SK-N-SH (cell line): Measurements from ENCODE around the gene KMT2C. TPM values are rescaled to one million over a fixed set of nuclear protein-coding genes. Genes with fewer than 3 reads are reported as not detected.

Source experiments
- CTCF ChIA-PET: fragments of 300-600, 350-600 bp; formaldehyde crosslinking; extraction: SDS; loops from one replicate; lab custom pipeline; 2021; lab: Yijun Ruan, JAX
- POLR2A ChIA-PET: fragments of 350-600 bp; sonication (Branson Sonifier 250); formaldehyde crosslinking; extraction: SDS; loops from one replicate; lab custom pipeline; 2020; ENCODE audit warnings: antibody characterized with exemption, inconsistent platforms; lab: Yijun Ruan, JAX
- DNase-seq: peaks from one replicate; pipeline ENCODE4 v3.0.0; 2012
- H2AFZ ChIP-seq: fragments of 200-600 bp; sonication (generic); 2 replicates; pipeline ENCODE4 v1.8.1; 2016; ENCODE audit warnings: antibody characterized with exemption, mild to moderate bottlenecking, low read depth
- H3F3A ChIP-seq: fragments of 200-600 bp; sonication (generic); replicated peaks from 2 replicates; pipeline ENCODE3; 2016; ENCODE audit warnings: antibody characterized with exemption, mild to moderate bottlenecking; ENCODE audit not compliant: insufficient read depth
- H3K27ac ChIP-seq, 2 experiments: fragments of 200-500 bp in 1 of 2; fragments of 200-600 bp in 1 of 2; sonication (Bioruptor generic) in 1 of 2; sonication (generic), shearing (Covaris generic) in 1 of 2; 2 replicates each; pipeline versions ENCODE4 v1.5.1 to v1.6.1; 2014 to 2016; ENCODE audit warnings: low read depth in 2 of 2, inconsistent platforms in 1 of 2, low read length in 1 of 2, mild to moderate bottlenecking in 1 of 2, mixed read lengths in 1 of 2
- H3K27me3 ChIP-seq: fragments of 200-600 bp; sonication (generic), shearing (Covaris generic); 2 replicates; pipeline ENCODE4 v1.6.1; 2016; ENCODE audit warnings: mixed run types; ENCODE audit not compliant: insufficient read depth
- H3K36me3 ChIP-seq, 2 experiments: fragments of 200-500 bp in 1 of 2; fragments of 200-600 bp in 1 of 2; sonication (Bioruptor generic) in 1 of 2; sonication (generic) in 1 of 2; replicated peaks in 1 of 2; 2 replicates each; pipeline versions ENCODE3 to v1.5.1; 2014 to 2016; ENCODE audit warnings: low read length in 1 of 2, mild to moderate bottlenecking in 1 of 2; ENCODE audit not compliant: insufficient read depth in 2 of 2, control insufficient read depth in 1 of 2
- H3K4me1 ChIP-seq, 2 experiments: fragments of 200-500 bp in 1 of 2; fragments of 200-600 bp in 1 of 2; sonication (Bioruptor generic) in 1 of 2; sonication (generic), shearing (Covaris generic) in 1 of 2; 2 replicates each; pipeline versions ENCODE4 v1.5.1 to v1.6.1; 2014 to 2016; ENCODE audit warnings: low read depth in 1 of 2, low read length in 1 of 2, mixed run types in 1 of 2; ENCODE audit not compliant: insufficient read depth in 2 of 2, control insufficient read depth in 1 of 2
- H3K4me2 ChIP-seq: fragments of 200-600 bp; sonication (generic), shearing (Covaris generic); 2 replicates; pipeline ENCODE4 v1.6.1; 2017; ENCODE audit warnings: mixed run types
- H3K4me3 ChIP-seq, 2 experiments: fragments of 200-500 bp in 1 of 2; fragments of 200-600 bp in 1 of 2; sonication (Bioruptor generic) in 1 of 2; sonication (generic), shearing (Covaris generic) in 1 of 2; 2 replicates each; pipeline versions ENCODE4 v1.5.1 to v1.8.1; 2014 to 2016; ENCODE audit warnings: low read depth in 2 of 2, inconsistent platforms in 1 of 2, low read length in 1 of 2, mild to moderate bottlenecking in 1 of 2, mixed read lengths in 1 of 2, moderate library complexity in 1 of 2
- H3K79me2 ChIP-seq: fragments of 200-600 bp; sonication (generic); 2 replicates; pipeline ENCODE4 v1.8.1; 2017; ENCODE audit warnings: mild to moderate bottlenecking; ENCODE audit not compliant: insufficient read depth
- H3K9ac ChIP-seq: fragments of 200-600 bp; sonication (generic); 2 replicates; pipeline ENCODE4 v1.6.1; 2017; ENCODE audit warnings: mixed run types
- H3K9me2 ChIP-seq: fragments of 200-600 bp; sonication (generic); 2 replicates; pipeline ENCODE4 v1.6.1; 2017; ENCODE audit warnings: mixed run types
- H3K9me3 ChIP-seq: fragments of 200-600 bp; sonication (generic); 2 replicates; pipeline ENCODE4 v1.6.1; 2017; ENCODE audit warnings: mixed run types, mild to moderate bottlenecking, moderate library complexity
- H4K20me1 ChIP-seq: fragments of 200-600 bp; sonication (generic); 2 replicates; pipeline ENCODE4 v1.6.1; 2017; ENCODE audit warnings: mild to moderate bottlenecking, mixed run types; ENCODE audit not compliant: insufficient read depth
- CHD2 ChIP-seq: fragments of 150-350 bp; IDR thresholded peaks from 2 replicates; pipeline ENCODE4 v1.6.1; 2018; ENCODE audit warnings: low read length; ENCODE audit not compliant: partially characterized antibody
- CTCF ChIP-seq: fragments of 200-600 bp; sonication (generic); IDR thresholded peaks from 2 replicates; pipeline ENCODE4 v1.6.1; 2017; ENCODE audit warnings: antibody characterized with exemption, mild to moderate bottlenecking, moderate library complexity
- ELF1 ChIP-seq: IDR thresholded peaks from 2 replicates; pipeline ENCODE4 v1.4.0; 2012
- EP300 ChIP-seq, 2 experiments: IDR thresholded peaks; 2 replicates each; pipeline versions ENCODE4 v1.4.0 to v1.6.1; 2012; ENCODE audit warnings: borderline replicate concordance in 1 of 2, low read depth in 1 of 2, low read length in 1 of 2
- FOSL2 ChIP-seq: IDR thresholded peaks from 2 replicates; pipeline ENCODE4 v1.4.0; 2012; ENCODE audit warnings: low read depth, mild to moderate bottlenecking, moderate library complexity, borderline replicate concordance
- IRF3 ChIP-seq: fragments of 150-350 bp; IDR thresholded peaks from 2 replicates; pipeline ENCODE4 v1.6.1; 2016; ENCODE audit warnings: mild to moderate bottlenecking, low read depth, low read length
- JUND ChIP-seq: IDR thresholded peaks from 2 replicates; pipeline ENCODE4 v1.4.0; 2012
- MAX ChIP-seq: IDR thresholded peaks from 2 replicates; pipeline ENCODE4 v1.4.0; 2012; ENCODE audit warnings: low read depth
- MEF2A ChIP-seq: IDR thresholded peaks from 2 replicates; pipeline ENCODE4 v1.4.0; 2012; ENCODE audit warnings: low read depth, borderline replicate concordance
- NFIC ChIP-seq: IDR thresholded peaks from 2 replicates; pipeline ENCODE4 v1.4.0; 2012; ENCODE audit warnings: borderline replicate concordance
- PBX3 ChIP-seq: IDR thresholded peaks from 2 replicates; pipeline ENCODE4; 2012
- POLR2AphosphoS5 ChIP-seq: IDR thresholded peaks from 2 replicates; pipeline ENCODE4 v1.6.1; 2012; ENCODE audit warnings: low read depth, low read length
- RAD21 ChIP-seq: IDR thresholded peaks from 2 replicates; pipeline ENCODE4 v1.6.1; 2012; ENCODE audit warnings: mild to moderate bottlenecking, low read length
- RCOR1 ChIP-seq: fragments of 150-350 bp; IDR thresholded peaks from 2 replicates; pipeline ENCODE4 v1.6.1; 2017; ENCODE audit warnings: antibody characterized with exemption, low read length
- SIN3A ChIP-seq: IDR thresholded peaks from 2 replicates; pipeline ENCODE4 v1.6.1; 2012; ENCODE audit warnings: low read depth, mild to moderate bottlenecking, low read length, moderate library complexity, borderline replicate concordance
- SMC3 ChIP-seq: IDR thresholded peaks from 2 replicates; pipeline ENCODE4 v1.6.1; 2012; ENCODE audit warnings: low read depth, low read length, improper control_type of control experiment
- TAF1 ChIP-seq: IDR thresholded peaks from 2 replicates; pipeline ENCODE4 v1.6.1; 2012; ENCODE audit warnings: low read depth, mild to moderate bottlenecking, low read length, moderate library complexity, borderline replicate concordance
- TCF12 ChIP-seq: IDR thresholded peaks from 2 replicates; pipeline ENCODE4 v1.4.0; 2012
- TEAD4 ChIP-seq: IDR thresholded peaks from 2 replicates; pipeline ENCODE4 v1.4.0; 2012; ENCODE audit warnings: mild to moderate bottlenecking, borderline replicate concordance; ENCODE audit not compliant: insufficient read depth
- WGBS: methylation state at CpG from one replicate; pipeline ENCODE4 v1.1.6; 2017; ENCODE audit warnings: low lambda C conversion rate; 5-methylcytosine and 5-hydroxymethylcytosine counted together
- polyA plus RNA-seq, 3 experiments: library from polyadenylated mRNA; depleted of rRNA; stranded (reverse); fragments of >200 nt; gene quantifications; 2 replicates each; pipeline ENCODE4 v1.2.3, GENCODE V29; 2012

The KMT2C gene
- polyA plus RNA-seq, 1 of the 3 experiments (the other 2 are of a cell fraction) = 8.0 TPM

GRCh38 chr7:152145853-152146466, 289.8 kb downstream of the KMT2C start:
- no peak overlapping the region; a peak in 1 of 4 replicates for H3K4me3 ChIP-seq
- ChIA-PET CTCF (interaction anchor here (0.6 to 3.9 kb wide), 18 partner anchors 8 to 563 kb away, joined by 3 to 35 read pairs (median 3); no protein-coding TSS in a partner anchor), POLR2A (no interaction called here)
- H3K4me2 ChIP-seq = peak overlapping the region; percentile 22; the same call in 1 of the 2 replicates
- no peaks in the 10 kb centered on the region for H3K27me3 ChIP-seq
- H3K9me3 ChIP-seq = no peaks in the 10 kb centered on the region
- TF ChIP-seq TCF12 (peak; percentile 77), JUND (peak; percentile 67), SMC3 (peak; percentile 61), RAD21 (peak; percentile 76), IRF3 (no peak), SIN3A (no peak), MAX (no peak), CHD2 (peak; percentile 20), FOSL2 (peak; percentile 55), ELF1 (no peak), PBX3 (peak; percentile 43), CTCF (peak; percentile 96), MEF2A (peak; percentile 82; the same call in 1 of the 2 replicates), POLR2AphosphoS5 (no peak), TEAD4 (peak; percentile 63; the same call in 1 of the 2 replicates), TAF1 (no peak), EP300 (IDR thresholded peaks at IDR 0.05; ENCODE audit: borderline replicate concordance in 1 of 2, low read depth in 1 of 2, low read length in 1 of 2) (peak in 1 of 2 experiments; percentile 69; a peak in 1 of 4 replicates), RCOR1 (no peak), NFIC (peak; percentile 91)
- peaks cover 15 to 25% of the 10 kb centered on the region in 2 experiments for H3K4me1 ChIP-seq
- H3F3A ChIP-seq = peaks cover 23% of the 10 kb centered on the region
- DNase-seq = peak; percentile 62
- H3K27ac ChIP-seq = peak overlapping the region; percentile 9 to 63; a peak in 3 of 4 replicates
- no peaks in the 10 kb centered on the region for H3K9me2 ChIP-seq
- H4K20me1 ChIP-seq = peaks cover 61% of the 10 kb centered on the region
- H2AFZ ChIP-seq = no peak overlapping the region
- H3K79me2 ChIP-seq = no peaks in the 10 kb centered on the region
- H3K36me3 ChIP-seq = peaks cover 82 to 87% of the 10 kb centered on the region in 2 experiments
- WGBS = 77% methylated on average over 4 of the region's 4 CpGs
- H3K9ac ChIP-seq = no peak overlapping the region
